PC-3 (cell line): ENCODE data around the gene PCDH9. TPM values are rescaled to one million over a fixed set of nuclear protein-coding genes. Genes with fewer than 3 reads are reported as not detected.

Experiments
- ATAC-seq: fragments of 200-7000 bp; cut with Tn5 transposase; 2 replicates; pipeline ENCODE4 v1.9.1; 2020; ENCODE audit warnings: mild to moderate bottlenecking, moderate library complexity
- BruUV-seq: library from RNA; stranded (reverse); fragments of 400-500 nt; replicated peaks from 2 replicates; lab custom pipeline; 2021; lab: Mats Ljungman, UMichigan
- CTCF ChIA-PET: fragments of 300-600 bp; sonication (Branson Sonifier 250); formaldehyde crosslinking; loops from one replicate; lab custom pipeline; 2022; ENCODE audit warnings: antibody characterized with exemption; lab: Charles Lee
- POLR2A ChIA-PET: fragments of 300-600 bp; sonication (Branson Sonifier 250); formaldehyde crosslinking; loops from one replicate; lab custom pipeline; 2022; ENCODE audit warnings: antibody characterized with exemption; ENCODE audit not compliant: unreplicated experiment; lab: Charles Lee
- DNase-seq: peaks from one replicate; pipeline ENCODE4 v3.0.0-alpha.2; 2015
- H2AFZ ChIP-seq: fragments of 300-600 bp; sonication (generic); 2 replicates; pipeline ENCODE4 v1.6.0; 2016; ENCODE audit warnings: antibody characterized with exemption, low read length
- H3F3A ChIP-seq: fragments of 300-600 bp; sonication (generic); one replicate; pipeline ENCODE4 v1.6.0; 2017; ENCODE audit warnings: antibody characterized with exemption, low read length, control low read depth, mild to moderate bottlenecking; ENCODE audit not compliant: unreplicated experiment
- H3K27ac ChIP-seq: fragments of 300-600 bp; sonication (generic); 2 replicates; pipeline ENCODE4 v1.5.1; 2016; ENCODE audit warnings: mild to moderate bottlenecking, low read length
- H3K27me3 ChIP-seq: fragments of 300-600 bp; sonication (generic); 2 replicates; pipeline ENCODE4 v1.6.1; 2016; ENCODE audit warnings: low read length, mixed read lengths
- H3K36me3 ChIP-seq: fragments of 300-600 bp; sonication (generic); 2 replicates; pipeline ENCODE4 v1.6.1; 2016; ENCODE audit warnings: low read depth, mixed run types, low read length, mixed read lengths
- H3K4me1 ChIP-seq: fragments of 300-600 bp; sonication (generic); 2 replicates; pipeline ENCODE4 v1.5.1; 2016; ENCODE audit warnings: low read length; ENCODE audit not compliant: insufficient read depth
- H3K4me2 ChIP-seq: fragments of 300-600 bp; sonication (generic); 2 replicates; pipeline ENCODE4 v1.6.0; 2016; ENCODE audit warnings: low read length
- H3K4me3 ChIP-seq: fragments of 300-600 bp; sonication (generic); 2 replicates; pipeline ENCODE4 v1.5.1; 2016; ENCODE audit warnings: mild to moderate bottlenecking, low read length, mixed read lengths
- H3K79me2 ChIP-seq: fragments of 300-600 bp; sonication (generic); 2 replicates; pipeline ENCODE4 v1.6.1; 2017; ENCODE audit warnings: low read length, mixed read lengths
- H3K9ac ChIP-seq: fragments of 300-600 bp; sonication (generic); 2 replicates; pipeline ENCODE4 v1.6.0; 2016; ENCODE audit warnings: mild to moderate bottlenecking, low read length
- H3K9me2 ChIP-seq: fragments of 300-600 bp; sonication (generic); replicated peaks from 2 replicates; pipeline ENCODE4 v1.6.1; 2016; ENCODE audit warnings: mixed run types, low read length, mixed read lengths
- H3K9me3 ChIP-seq: fragments of 300-600 bp; sonication (generic); 2 replicates; pipeline ENCODE4 v1.6.1; 2016; ENCODE audit warnings: low read length, mixed read lengths
- H4K20me1 ChIP-seq: fragments of 300-600 bp; sonication (generic); 2 replicates; pipeline ENCODE4 v1.6.1; 2016; ENCODE audit warnings: low read length, mixed read lengths
- EZH2 ChIP-seq: fragments of 300-600 bp; sonication (generic); IDR thresholded peaks from one replicate; pipeline ENCODE4 v1.6.1; 2017; ENCODE audit warnings: antibody characterized with exemption, mild to moderate bottlenecking, low read length; ENCODE audit not compliant: unreplicated experiment
- EZH2phosphoT487 ChIP-seq: fragments of 300-600 bp; sonication (generic); IDR thresholded peaks from 2 replicates; pipeline ENCODE4 v1.6.1; 2018; ENCODE audit warnings: mild to moderate bottlenecking, antibody characterized with exemption, low read length, borderline replicate concordance
- intact Hi-C: fragments of 100-400 bp; cut with micrococcal nuclease; formaldehyde crosslinking; loops from 2 replicates; pipeline ENCODE4 v1.9.0; 2023
- total RNA-seq: library from RNA; depleted of rRNA; stranded (reverse); fragments of >200 nt; gene quantifications from 2 replicates; pipeline ENCODE4 v1.2.3, GENCODE V29; 2014
- TF ChIP-seq, protein P1 (sequence below): fragments of 300-600 bp; sonication (generic); conservative IDR thresholded peaks from 2 replicates; pipeline ENCODE4 v1.5.1; 2017; ENCODE audit warnings: antibody characterized with exemption, low read depth, mild to moderate bottlenecking, low read length

Gene PCDH9
- total RNA-seq, 1 experiment from 2014 or later: 0.98 TPM

DNA sequence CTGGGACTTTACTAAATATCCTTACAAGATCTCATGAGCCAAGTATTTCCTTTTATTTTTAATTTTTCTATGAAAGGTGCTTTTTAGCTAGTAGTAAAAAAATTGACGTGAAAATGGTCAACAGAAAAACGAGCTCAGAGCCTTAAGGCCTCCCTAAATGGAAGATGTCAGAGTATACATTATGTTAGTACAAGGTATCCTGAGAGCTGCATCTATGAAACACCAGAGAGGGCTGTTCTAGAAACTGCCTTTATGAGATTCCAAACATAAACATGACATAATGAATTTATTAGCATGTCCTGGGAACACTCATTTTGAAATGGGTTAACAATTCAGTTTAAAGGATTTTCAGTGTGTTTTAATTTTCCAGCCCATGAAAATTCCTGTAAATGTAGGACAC, 146.6 kb downstream of the PCDH9 start:
- BruUV-seq: no TSS peak
- intact Hi-C loops: no loop called here
- Histone ChIP-seq H3F3A (no peaks in the 10 kb centered on the region), H4K20me1 (no peaks in the 10 kb centered on the region), H3K36me3 (no peaks in the 10 kb centered on the region), H2AFZ (no peak overlapping the region), H3K4me2 (no peak overlapping the region), H3K4me1 (no peaks in the 10 kb centered on the region), H3K9me3 (no peaks in the 10 kb centered on the region), H3K9ac (no peak overlapping the region), H3K79me2 (no peaks in the 10 kb centered on the region), H3K27me3 (no peaks in the 10 kb centered on the region), H3K9me2 (no peaks in the 10 kb centered on the region), H3K27ac (no peak overlapping the region), H3K4me3 (no peak overlapping the region)
- CTCF ChIA-PET: no interaction called here
- no peak for ATAC-seq
- POLR2A ChIA-PET: no interaction called here
- no peak for DNase-seq
- TF ChIP-seq, protein P1, sequence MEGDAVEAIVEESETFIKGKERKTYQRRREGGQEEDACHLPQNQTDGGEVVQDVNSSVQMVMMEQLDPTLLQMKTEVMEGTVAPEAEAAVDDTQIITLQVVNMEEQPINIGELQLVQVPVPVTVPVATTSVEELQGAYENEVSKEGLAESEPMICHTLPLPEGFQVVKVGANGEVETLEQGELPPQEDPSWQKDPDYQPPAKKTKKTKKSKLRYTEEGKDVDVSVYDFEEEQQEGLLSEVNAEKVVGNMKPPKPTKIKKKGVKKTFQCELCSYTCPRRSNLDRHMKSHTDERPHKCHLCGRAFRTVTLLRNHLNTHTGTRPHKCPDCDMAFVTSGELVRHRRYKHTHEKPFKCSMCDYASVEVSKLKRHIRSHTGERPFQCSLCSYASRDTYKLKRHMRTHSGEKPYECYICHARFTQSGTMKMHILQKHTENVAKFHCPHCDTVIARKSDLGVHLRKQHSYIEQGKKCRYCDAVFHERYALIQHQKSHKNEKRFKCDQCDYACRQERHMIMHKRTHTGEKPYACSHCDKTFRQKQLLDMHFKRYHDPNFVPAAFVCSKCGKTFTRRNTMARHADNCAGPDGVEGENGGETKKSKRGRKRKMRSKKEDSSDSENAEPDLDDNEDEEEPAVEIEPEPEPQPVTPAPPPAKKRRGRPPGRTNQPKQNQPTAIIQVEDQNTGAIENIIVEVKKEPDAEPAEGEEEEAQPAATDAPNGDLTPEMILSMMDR: no peak
- no peak for TF ChIP-seq EZH2phosphoT487
- TF ChIP-seq EZH2: no peak

DNA sequence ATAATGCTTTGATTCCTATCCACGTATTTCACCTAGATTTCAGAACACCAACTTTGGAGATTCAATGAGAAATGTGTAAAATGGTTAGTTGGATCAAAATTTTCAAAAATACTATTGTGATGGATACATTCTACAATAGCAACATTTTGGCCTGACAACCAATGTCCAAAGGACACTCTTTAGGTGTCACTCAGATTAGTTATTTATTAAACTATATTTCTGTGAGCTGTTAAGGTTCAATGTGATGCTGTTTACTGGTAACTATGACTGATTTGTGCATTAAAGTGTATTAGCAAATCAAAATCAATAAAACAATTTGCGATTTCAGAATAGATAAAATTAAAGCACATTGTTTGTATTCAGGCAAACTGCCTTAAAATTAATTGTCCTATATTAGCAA, 149.8 kb downstream of the PCDH9 start:
- H3K27me3 ChIP-seq: no peaks in the 10 kb centered on the region
- intact Hi-C loops: no loop called here
- no peak overlapping the region for H2AFZ ChIP-seq
- TF ChIP-seq, protein P1: no peak
- TF ChIP-seq EZH2 (no peak), EZH2phosphoT487 (no peak)
- BruUV-seq: no TSS peak
- ChIA-PET POLR2A (no interaction called here), CTCF (no interaction called here)
- H3K79me2 ChIP-seq: no peaks in the 10 kb centered on the region
- no peaks in the 10 kb centered on the region for H3F3A ChIP-seq
- H4K20me1 ChIP-seq: no peaks in the 10 kb centered on the region
- H3K9ac ChIP-seq: no peak overlapping the region
- H3K27ac ChIP-seq: no peak overlapping the region
- H3K4me3 ChIP-seq: no peak overlapping the region
- DNase-seq: no peak
- no peaks in the 10 kb centered on the region for H3K9me2 ChIP-seq
- ATAC-seq: no peak
- H3K9me3 ChIP-seq: no peaks in the 10 kb centered on the region
- H3K4me1 ChIP-seq: no peaks in the 10 kb centered on the region
- no peak overlapping the region for H3K4me2 ChIP-seq
- H3K36me3 ChIP-seq: no peaks in the 10 kb centered on the region

DNA sequence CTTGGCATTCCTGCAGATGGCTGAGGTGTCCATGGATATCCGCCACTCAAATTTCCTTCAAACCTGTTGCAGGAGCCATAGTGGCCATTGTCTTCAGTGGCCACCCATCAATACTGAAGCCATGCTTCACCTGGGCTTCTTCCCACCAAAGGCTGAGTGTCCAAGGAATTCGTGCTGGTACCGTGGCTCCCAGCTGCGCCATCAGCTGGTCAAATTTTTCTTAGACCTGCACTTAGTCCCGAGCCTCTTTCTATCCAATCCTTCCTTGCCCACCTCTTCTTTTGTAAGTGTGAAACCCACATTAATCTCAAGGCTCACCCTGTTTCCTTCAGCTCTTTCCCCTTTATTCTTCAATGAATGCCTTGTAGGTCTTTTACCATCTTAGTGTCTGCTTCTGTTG, 152.1 kb downstream of the PCDH9 start:
- H3K4me3 ChIP-seq: no peak overlapping the region
- no peaks in the 10 kb centered on the region for H4K20me1 ChIP-seq
- H3K36me3 ChIP-seq: no peaks in the 10 kb centered on the region
- BruUV-seq: no TSS peak
- ChIA-PET POLR2A (no interaction called here), CTCF (no interaction called here)
- H3F3A ChIP-seq: no peaks in the 10 kb centered on the region
- no peak for ATAC-seq
- H3K9me2 ChIP-seq: no peaks in the 10 kb centered on the region
- no peak overlapping the region for H3K4me2 ChIP-seq
- intact Hi-C loops: no loop called here
- H3K9ac ChIP-seq: no peak overlapping the region
- DNase-seq: no peak
- H2AFZ ChIP-seq: no peak overlapping the region
- no peaks in the 10 kb centered on the region for H3K27me3 ChIP-seq
- H3K27ac ChIP-seq: no peak overlapping the region
- no peaks in the 10 kb centered on the region for H3K4me1 ChIP-seq
- no peaks in the 10 kb centered on the region for H3K9me3 ChIP-seq
- H3K79me2 ChIP-seq: no peaks in the 10 kb centered on the region
- no peak for TF ChIP-seq EZH2
- TF ChIP-seq, protein P1: no peak
- no peak for TF ChIP-seq EZH2phosphoT487
